ENCODE results near the gene EXT2.

Gene EXT2

GRCh38 chr11:44085330-44085729 lies 10.1 kb upstream of the EXT2 start:
- no peak for DNase-seq (ENCODE audit: low read depth)

DNA sequence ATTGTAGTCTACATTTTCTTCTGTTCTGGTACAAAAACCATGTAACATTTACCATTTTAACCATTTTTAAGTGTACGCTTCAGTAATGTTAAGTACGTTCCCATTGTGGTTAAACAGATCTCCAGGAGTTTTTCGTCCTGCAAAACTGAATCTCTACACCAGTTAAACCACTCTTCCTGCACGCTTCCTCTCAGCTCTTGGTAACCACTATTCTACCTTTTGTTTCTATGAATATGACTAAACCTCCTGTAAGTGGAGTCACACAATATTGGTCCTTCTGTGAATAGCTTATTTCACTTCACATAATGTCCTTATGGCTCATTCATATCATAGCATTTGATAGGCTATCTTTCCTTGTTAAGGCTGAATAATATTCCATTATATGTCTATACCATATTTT lies 7.1 kb upstream of the EXT2 start:
- DNase-seq (ENCODE audit: low read depth) = no peak

- no peak for DNase-seq (ENCODE audit: low read depth)
Observed at GRCh38 chr11:44088871-44089270, 6.6 kb upstream of the EXT2 start.

DNA sequence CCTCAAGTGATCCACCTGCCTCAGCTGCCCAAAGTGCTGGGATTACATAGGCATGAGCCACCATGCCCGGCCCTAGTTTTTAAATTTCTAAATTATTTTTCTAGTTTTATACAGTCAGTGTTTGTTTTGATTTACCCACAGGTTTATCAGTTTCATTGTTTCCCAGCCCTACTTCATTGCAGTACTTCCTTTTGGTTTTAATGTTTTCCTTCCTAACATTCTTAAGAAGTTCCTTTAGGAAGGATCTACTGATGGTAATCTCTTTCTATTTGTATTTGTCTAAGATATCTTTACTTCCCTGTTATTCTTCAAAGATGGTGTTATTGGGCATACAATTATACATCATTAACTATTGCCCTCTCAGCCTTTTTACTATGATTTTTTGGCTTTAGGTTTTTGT lies 4.9 kb upstream of the EXT2 start:
- no peak for DNase-seq (ENCODE audit: low read depth)

DNA sequence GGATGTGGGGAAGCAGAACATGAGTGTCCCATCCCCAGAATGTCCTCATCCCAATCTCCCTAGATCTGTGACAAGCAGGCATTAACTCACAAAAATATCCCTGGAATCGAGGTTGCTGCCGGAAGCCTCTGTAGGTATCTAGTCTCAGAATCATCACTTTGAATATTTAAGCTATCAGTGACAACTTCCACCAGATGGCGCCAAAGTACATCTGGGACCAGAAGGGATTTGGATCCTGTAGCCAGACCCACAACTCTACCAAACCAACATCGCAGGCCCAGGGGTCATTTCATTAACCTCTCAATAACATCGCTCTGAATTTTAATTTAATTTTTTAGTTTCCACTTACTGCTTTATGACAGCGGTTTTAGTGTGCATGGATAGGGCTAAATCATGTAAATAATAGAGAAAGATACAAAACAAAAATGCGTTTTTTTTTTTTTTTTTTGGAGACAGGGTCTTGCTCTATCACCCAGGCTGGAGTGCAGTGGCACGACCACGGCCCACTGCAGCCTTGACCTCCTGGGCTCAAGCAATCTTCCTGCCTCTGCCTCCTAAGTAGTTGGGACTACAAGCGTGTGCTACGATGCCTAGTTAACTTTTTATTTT lies 1.1 kb upstream of the EXT2 start:
- peak; percentile 57 for DNase-seq (ENCODE audit: low read depth)

- no peak for DNase-seq (ENCODE audit: low read depth)
Observed at GRCh38 chr11:44096360-44097185, 1.1 kb downstream of the EXT2 start.

DNA sequence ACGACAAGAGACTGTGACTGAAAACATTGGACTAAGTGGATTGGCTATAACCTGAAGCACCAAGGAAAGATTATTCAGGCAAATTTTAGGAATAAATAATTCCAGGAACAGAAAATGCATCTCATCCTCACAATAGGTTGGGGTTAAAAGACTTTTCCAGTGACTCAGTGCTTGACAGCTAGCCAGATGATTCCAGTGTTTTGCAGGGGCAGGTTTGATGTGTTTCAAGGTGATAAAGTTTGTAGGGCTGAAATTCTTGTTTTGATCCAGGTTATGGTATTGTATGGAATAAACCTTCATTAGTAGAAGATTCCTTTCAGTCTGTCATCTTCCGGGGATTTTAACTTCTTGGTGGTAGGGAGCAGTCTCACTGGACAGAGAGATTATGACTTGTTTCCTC lies 2.3 kb downstream of the EXT2 start:
- no peak for DNase-seq (ENCODE audit: low read depth)

GRCh38 chr11:44101098-44101497 lies 5.6 kb downstream of the EXT2 start:
- no peak for DNase-seq (ENCODE audit: low read depth)

DNA sequence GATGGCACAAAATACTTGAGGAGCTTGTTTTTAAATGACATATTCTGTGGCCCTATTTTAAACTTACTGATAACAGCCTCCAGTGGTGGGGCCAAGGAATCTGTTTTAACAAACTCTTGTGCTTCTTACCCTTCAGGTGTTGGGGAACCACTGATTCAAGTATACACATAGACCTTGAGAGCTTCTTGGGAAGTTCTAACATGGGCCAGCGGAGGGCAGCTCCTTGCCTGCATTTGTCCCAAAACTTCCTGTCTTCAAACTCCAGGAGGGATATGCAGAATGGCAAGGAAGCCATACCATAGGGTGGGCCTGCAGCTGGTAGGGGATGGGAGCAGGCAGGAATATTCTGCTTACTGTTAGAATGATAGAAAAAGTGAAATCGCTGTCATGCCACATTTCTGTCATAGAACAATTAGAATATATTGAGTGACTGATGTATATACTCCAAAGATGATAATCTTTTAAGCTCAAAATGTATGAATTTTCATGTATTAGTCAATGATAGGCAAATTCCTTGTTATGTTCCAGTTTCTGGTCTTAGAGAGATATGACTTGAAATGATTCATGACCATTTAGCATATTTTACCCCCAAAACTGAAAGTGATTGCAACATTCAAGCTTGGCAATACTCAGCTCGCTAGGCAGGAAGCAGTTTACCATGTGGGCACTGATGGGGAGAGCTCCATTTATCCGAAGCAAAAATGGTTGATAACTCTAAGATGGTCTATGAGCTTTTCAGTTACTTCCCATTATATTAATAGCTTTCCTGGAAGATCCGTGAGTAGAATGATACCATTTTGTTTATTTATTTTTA lies 9.2 kb downstream of the EXT2 start:
- DNase-seq (ENCODE audit: low read depth) = no peak

DNA sequence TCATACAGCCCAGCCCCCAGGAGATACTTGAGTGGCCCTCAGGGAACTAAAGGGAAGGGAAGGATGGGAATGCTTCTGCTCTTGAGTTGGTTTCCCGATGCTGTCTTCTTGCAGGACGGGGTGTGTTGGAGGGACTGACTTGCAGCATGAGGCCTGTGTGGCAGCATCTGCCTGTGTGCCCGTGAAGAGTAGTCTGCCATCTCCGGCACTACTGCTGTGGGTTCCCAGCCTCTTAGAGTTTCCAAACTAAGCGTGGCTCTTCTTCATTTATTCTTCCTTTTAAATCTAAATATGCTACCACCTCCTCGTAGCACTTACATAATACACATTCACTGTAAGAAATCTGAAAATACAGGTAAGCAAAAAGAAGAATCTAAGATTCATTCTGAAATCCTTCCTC lies 12.8 kb downstream of the EXT2 start:
- DNase-seq (ENCODE audit: low read depth) = no peak

DNA sequence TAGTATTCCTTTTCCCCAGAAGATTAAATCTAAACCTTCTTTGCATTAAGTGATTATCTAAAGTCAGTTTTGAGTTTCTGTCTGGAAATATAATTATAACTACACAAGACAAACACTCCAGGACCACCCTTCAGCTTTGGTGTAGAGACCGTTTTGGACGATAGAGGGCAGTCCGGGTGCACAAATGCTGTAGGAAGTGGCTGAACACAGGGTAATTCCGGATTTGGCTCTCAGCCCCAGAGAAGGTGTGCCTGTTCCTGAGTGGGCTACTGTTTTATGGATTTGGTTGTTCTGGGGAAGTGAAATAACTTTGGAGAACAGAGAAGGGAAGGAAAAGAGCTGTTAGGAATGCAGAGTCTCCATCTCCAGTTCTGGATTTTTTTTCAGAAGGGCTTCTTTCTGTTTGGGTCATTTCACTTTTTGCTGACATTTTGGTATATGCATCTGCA lies 14.8 kb downstream of the EXT2 start:
- peak; percentile 3 for DNase-seq (ENCODE audit: low read depth)

- DNase-seq (ENCODE audit: low read depth) = no peak
Observed at GRCh38 chr11:44112091-44112821, 16.8 kb downstream of the EXT2 start.

DNA sequence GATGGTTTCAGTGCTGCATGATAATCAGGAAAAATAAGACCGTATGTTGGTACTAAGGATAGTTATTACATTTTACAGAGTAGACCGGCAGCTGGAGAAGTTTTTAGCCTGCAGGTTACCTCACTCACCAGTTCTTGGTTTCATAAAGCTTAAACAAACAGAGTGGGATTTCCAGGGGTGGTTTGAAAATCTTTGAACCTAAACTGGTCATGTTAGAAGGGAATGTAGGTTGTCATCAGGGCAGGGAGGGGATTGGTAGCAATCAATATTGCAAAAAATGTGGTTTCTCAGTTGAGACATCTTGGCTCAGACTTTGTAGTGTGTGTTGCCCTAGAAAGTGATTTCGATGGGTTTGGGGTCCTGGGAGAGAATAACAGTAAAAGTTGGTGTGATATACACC lies 17.5 kb downstream of the EXT2 start:
- DNase-seq (ENCODE audit: low read depth) = no peak

GRCh38 chr11:44113572-44113971 lies 18.1 kb downstream of the EXT2 start:
- DNase-seq (ENCODE audit: low read depth) = no peak

DNA sequence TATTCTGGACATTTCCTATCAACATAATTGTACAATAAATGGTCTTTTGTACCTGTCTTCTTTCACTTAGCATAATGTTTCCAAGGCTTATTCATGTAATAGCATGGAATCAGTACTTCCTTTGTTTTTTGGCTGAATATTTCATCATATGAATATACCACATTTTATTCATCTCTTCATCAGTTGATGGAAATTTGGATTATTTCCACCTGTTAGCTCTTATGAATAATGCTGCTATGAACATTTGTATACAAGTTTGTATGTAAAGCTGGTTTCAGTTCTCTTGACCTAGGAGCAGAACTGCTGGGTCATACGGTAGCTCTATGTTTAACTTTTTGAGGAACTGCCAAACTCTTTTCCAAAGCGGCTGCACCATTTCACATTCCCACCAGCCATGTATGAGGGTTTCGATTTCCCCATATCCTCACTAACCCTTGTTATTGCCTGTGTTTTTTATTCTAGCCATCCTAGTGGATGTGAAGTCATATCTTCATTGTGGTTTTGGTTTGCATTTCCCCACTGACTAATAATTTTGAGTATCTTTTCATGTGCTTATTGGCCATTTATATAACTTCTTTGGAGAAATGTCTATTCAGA lies 20.9 kb downstream of the EXT2 start:
- no peak for DNase-seq (ENCODE audit: low read depth)

DNA sequence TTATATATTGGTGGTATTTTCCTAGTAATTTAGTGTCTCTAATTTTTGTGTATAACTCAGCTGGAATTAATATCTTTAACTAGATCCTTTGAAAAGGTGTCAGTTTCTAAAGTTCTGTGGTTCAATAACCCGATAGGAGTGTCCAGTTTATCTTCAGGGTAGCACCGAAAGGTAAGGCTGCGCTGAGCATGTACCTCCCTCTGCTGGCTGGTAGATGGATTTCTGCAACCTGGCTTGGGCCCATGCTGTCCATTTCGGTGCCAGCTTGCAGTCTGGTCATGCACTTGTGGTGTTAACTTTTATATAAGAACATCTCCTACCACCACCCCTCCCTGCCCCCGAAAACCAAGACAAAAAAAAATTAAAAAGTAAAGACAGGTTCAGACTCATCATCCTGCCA lies 24.7 kb downstream of the EXT2 start:
- DNase-seq (ENCODE audit: low read depth) = no peak

DNA sequence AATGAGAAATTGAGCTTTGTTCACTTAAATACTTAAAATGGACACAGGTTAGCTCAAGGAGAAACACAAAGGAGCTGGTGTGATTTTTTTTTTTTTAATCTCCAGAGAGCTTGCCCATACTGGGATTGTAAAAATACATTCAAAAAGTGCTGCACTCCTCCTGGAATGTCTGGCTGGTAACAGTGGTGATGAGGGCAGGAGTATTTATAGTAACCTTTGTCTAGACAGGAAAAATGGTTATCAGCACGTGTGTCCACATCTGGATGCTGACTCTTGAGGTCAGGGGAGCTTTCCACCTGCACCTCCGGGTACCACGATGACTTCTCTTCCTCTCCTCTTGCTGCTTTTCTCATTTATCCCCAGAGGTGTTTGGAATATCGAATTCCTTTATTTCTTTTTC lies 30.1 kb downstream of the EXT2 start:
- DNase-seq (ENCODE audit: low read depth) = no peak

DNA sequence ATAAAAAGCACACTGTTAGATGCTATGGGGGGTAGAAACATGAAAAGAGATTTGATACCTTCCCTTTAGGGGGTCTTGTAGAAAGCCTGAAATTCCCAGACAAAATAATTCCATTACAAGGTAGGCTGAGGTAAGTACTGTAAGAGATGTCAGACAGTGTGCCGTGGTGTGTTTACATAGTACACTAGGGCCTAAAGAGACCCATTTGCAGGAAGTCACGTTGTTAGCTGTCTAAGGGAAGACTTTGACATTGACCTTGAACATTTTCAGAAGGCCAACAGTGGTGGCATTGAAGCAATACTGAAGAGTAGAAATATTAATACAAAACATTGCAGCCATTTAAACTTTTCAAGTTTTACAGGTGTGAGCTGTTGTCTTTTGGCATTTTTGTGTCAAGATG lies 30.8 kb downstream of the EXT2 start:
- DNase-seq (ENCODE audit: low read depth) = no peak

DNA sequence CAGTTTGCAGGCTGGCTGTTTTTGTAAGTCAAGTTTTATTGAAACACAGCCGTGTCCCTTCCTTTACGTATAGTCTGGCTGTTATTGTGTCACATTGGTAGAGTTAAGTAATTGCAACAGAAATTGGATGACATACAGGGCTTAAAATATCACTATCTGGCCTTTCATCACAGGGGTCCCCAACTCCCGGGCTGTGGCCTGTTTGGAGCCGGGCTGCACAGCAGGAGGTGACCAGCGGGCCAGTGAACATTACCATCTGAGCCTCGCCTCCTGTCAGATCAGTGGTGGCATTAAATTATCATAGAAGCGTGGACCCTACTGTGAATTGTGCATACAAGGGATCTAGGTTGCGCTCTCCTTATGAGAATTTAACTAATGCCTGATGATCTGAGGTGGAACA lies 31.7 kb downstream of the EXT2 start:
- DNase-seq (ENCODE audit: low read depth) = no peak

GRCh38 chr11:44128729-44129128 lies 33.3 kb downstream of the EXT2 start:
- no peak for DNase-seq (ENCODE audit: low read depth)

- DNase-seq (ENCODE audit: low read depth) = no peak
Observed at GRCh38 chr11:44130751-44131150, 35.3 kb downstream of the EXT2 start.

All from T-helper 22 cell (primary cell).